Astrocyte (in vitro differentiated cells and primary cell): ENCODE data around the gene VIM.

Source experiments
- EZH2 ChIP-seq: IDR thresholded peaks from 2 replicates; pipeline ENCODE4 v1.6.1; 2012; ENCODE audit warnings: mild to moderate bottlenecking, low read length, inconsistent platforms; ENCODE audit not compliant: insufficient read depth
- TF ChIP-seq, protein P1 (sequence below): IDR thresholded peaks from 2 replicates; pipeline ENCODE4 v1.5.1; 2011; ENCODE audit warnings: low read depth, mild to moderate bottlenecking, inconsistent platforms, low read length, moderate library complexity; ENCODE audit not compliant: insufficient read depth

GRCh38 chr10:17256051-17256450 is 28.0 kb downstream of the VIM start:
- TF ChIP-seq EZH2: no peak
- TF ChIP-seq, protein P1, sequence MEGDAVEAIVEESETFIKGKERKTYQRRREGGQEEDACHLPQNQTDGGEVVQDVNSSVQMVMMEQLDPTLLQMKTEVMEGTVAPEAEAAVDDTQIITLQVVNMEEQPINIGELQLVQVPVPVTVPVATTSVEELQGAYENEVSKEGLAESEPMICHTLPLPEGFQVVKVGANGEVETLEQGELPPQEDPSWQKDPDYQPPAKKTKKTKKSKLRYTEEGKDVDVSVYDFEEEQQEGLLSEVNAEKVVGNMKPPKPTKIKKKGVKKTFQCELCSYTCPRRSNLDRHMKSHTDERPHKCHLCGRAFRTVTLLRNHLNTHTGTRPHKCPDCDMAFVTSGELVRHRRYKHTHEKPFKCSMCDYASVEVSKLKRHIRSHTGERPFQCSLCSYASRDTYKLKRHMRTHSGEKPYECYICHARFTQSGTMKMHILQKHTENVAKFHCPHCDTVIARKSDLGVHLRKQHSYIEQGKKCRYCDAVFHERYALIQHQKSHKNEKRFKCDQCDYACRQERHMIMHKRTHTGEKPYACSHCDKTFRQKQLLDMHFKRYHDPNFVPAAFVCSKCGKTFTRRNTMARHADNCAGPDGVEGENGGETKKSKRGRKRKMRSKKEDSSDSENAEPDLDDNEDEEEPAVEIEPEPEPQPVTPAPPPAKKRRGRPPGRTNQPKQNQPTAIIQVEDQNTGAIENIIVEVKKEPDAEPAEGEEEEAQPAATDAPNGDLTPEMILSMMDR: no peak
